ENCODE results near the gene RNPEP.
"Not testable (repeated sequence)": the region's sequence is repeated elsewhere in the genome, so short reads cannot be mapped to it uniquely, and the experiment has no call there.

RNPEP gene

GRCh38 chr1:202012544-202013478 is 30.4 kb downstream of the RNPEP start:
- no peak for DNase-seq

GRCh38 chr1:202013603-202014002 is 31.2 kb downstream of the RNPEP start:
- DNase-seq, result no peak

GRCh38 chr1:202014060-202014459 is 31.6 kb downstream of the RNPEP start:
- DNase-seq, result no peak

- no peak for DNase-seq
Measured at GRCh38 chr1:202014915-202015661, 32.6 kb downstream of the RNPEP start.

GRCh38 chr1:202015662-202015937 is 33.2 kb downstream of the RNPEP start:
- DNase-seq, result no peak

- DNase-seq, result no peak
Measured at GRCh38 chr1:202016022-202016810, 33.8 kb downstream of the RNPEP start.

GRCh38 chr1:202016811-202017748 is 34.6 kb downstream of the RNPEP start:
- no peak for DNase-seq

- DNase-seq, result no peak
Measured at GRCh38 chr1:202017749-202018467, 35.5 kb downstream of the RNPEP start.

GRCh38 chr1:202018468-202019234 is 36.2 kb downstream of the RNPEP start:
- no peak for DNase-seq

- DNase-seq, result not testable (repeated sequence)
Measured at GRCh38 chr1:202019235-202019558, 36.7 kb downstream of the RNPEP start.

GRCh38 chr1:202023001-202023433 is 40.6 kb downstream of the RNPEP start:
- DNase-seq, result no peak

GRCh38 chr1:202029171-202029665 is 46.8 kb downstream of the RNPEP start:
- DNase-seq, result no peak

- DNase-seq, result no peak
Measured at GRCh38 chr1:202029727-202030126, 47.3 kb downstream of the RNPEP start.

GRCh38 chr1:202031796-202032195 is 49.3 kb downstream of the RNPEP start:
- no peak for DNase-seq

- no peak for DNase-seq
Measured at GRCh38 chr1:202034149-202034682, 51.8 kb downstream of the RNPEP start.

GRCh38 chr1:202034683-202035462 is 52.4 kb downstream of the RNPEP start:
- no peak for DNase-seq

- no peak for DNase-seq
Measured at GRCh38 chr1:202036595-202037387, 54.3 kb downstream of the RNPEP start.

GRCh38 chr1:202037706-202038296 is 55.4 kb downstream of the RNPEP start:
- no peak for DNase-seq
